Prostate gland (tissue), 2 donors: ENCODE data around the gene SCAMP1. TPM values are rescaled to one million over a fixed set of nuclear protein-coding genes. Genes with fewer than 3 reads are reported as not detected.

Experiments used
- DNase-seq: peaks from one replicate; pipeline ENCODE4 v3.0.0-alpha.2; 2019; ENCODE audit warnings: low spot score
- H3K27ac ChIP-seq, 2 donors: fragments of 200-600 bp; sonication (generic); 2 replicates each; pipeline ENCODE4 v1.5.1; 2017 to 2019
- H3K27me3 ChIP-seq: fragments of 200-600 bp; sonication (generic); replicated peaks from 2 replicates; pipeline ENCODE4 v1.5.1; 2019; ENCODE audit not compliant: insufficient read depth
- H3K36me3 ChIP-seq, 2 donors: fragments of 200-600 bp; sonication (generic); 1 replicate in 1 of 2; 2 replicates in 1 of 2; pipeline versions ENCODE4 v1.5.1 to v1.8.1; 2017 to 2019
- H3K4me1 ChIP-seq: fragments of 200-600 bp; sonication (generic); replicated peaks from 2 replicates; pipeline ENCODE4 v1.5.1; 2019
- H3K4me3 ChIP-seq, 2 donors: fragments of 200-600 bp; sonication (generic); 2 replicates each; pipeline ENCODE4 v1.5.1; 2017 to 2019
- H3K9me3 ChIP-seq: fragments of 200-600 bp; sonication (generic); 2 replicates; pipeline ENCODE4 v1.5.1; 2017
- CTCF ChIP-seq, 4 experiments: fragments of 200-600 bp in 2 of 4; fragments of 450-650 bp in 2 of 4; sonication (generic) in 2 of 4; IDR thresholded peaks; 1 replicate in 3 of 4; 2 replicates in 1 of 4; pipeline ENCODE4 v1.5.1; 2016 to 2019; ENCODE audit warnings: antibody characterized with exemption in 4 of 4, mild to moderate bottlenecking in 2 of 4, moderate library complexity in 2 of 4
- POLR2A ChIP-seq: fragments of 450-650 bp; IDR thresholded peaks from one replicate; pipeline ENCODE4 v1.6.1; 2016; ENCODE audit warnings: antibody characterized with exemption, mild to moderate bottlenecking
- POLR2AphosphoS5 ChIP-seq: sonication (generic); formaldehyde crosslinking; IDR thresholded peaks from one replicate; pipeline ENCODE4 v1.6.1; 2017; ENCODE audit warnings: antibody characterized with exemption
- WGBS: methylation state at CpG from one replicate; pipeline ENCODE4 v1.1.5; 2018; 5-methylcytosine and 5-hydroxymethylcytosine counted together
- intact Hi-C: fragments of 100-400 bp; cut with DNase I; formaldehyde crosslinking; loops from one replicate; pipeline ENCODE4 v1.14.2; 2022
- total RNA-seq, 2 donors: library from RNA; depleted of rRNA; stranded (reverse); fragments of >200 nt; gene quantifications; one replicate each; pipeline ENCODE4 v1.1.0, GENCODE V29; 2016

The SCAMP1 gene
- total RNA-seq, 2 donors from 2014 or later, result 39.0 to 41.0 TPM

GRCh38 chr5:78473751-78474150 is 113.3 kb downstream of the SCAMP1 start:
- WGBS, result 95% methylated on average over 1 of the region's 1 CpG

GRCh38 chr5:78475370-78475769 is 115.0 kb downstream of the SCAMP1 start:
- H3K4me3 ChIP-seq, result no peak overlapping the region
- H3K27me3 ChIP-seq, result no peaks in the 10 kb centered on the region
- intact Hi-C loops, result no loop called here
- H3K9me3 ChIP-seq, result no peaks in the 10 kb centered on the region
- no peak for DNase-seq
- H3K36me3 ChIP-seq, result no peaks in the 10 kb centered on the region
- no peak for TF ChIP-seq CTCF (IDR thresholded peaks at IDR 0.05)
- no peak for TF ChIP-seq POLR2AphosphoS5
- TF ChIP-seq POLR2A, result no peak
- H3K27ac ChIP-seq, result no peak overlapping the region
- WGBS, result 97% methylated on average over 3 of the region's 3 CpGs
- no peaks in the 10 kb centered on the region for H3K4me1 ChIP-seq

More at GRCh38 chr5:78473751-78474150, 113.3 kb downstream of the SCAMP1 start:
- Histone ChIP-seq H3K9me3 (no peaks in the 10 kb centered on the region), H3K27me3 (no peaks in the 10 kb centered on the region), H3K4me1 (no peaks in the 10 kb centered on the region), H3K4me3 (no peak overlapping the region), H3K27ac (no peak overlapping the region), H3K36me3 (no peaks in the 10 kb centered on the region)
- intact Hi-C loops, result no loop called here
- TF ChIP-seq CTCF (IDR thresholded peaks at IDR 0.05), result no peak
- TF ChIP-seq POLR2A, result no peak
- no peak for TF ChIP-seq POLR2AphosphoS5
- DNase-seq, result no peak

DNA sequence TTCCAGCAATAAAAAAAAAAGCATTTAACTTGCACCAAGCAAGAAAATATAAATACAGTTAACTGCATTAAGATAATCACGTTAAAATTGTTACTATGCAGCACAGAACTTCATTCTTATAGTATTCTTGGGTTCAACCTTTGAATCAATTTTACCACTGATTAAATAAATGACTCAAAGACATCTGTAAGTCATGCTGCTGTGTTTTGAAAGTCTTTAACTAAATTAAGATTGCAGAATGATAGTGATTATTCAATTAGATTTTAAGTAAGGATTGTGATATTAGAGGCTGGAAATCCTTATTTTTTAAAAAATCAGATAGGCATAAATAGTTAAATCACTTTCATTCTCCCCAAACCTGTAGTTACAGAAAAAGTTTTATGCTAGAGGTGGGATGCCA is 116.4 kb downstream of the SCAMP1 start:
- Histone ChIP-seq H3K27me3 (no peaks in the 10 kb centered on the region), H3K27ac (no peak overlapping the region), H3K9me3 (no peaks in the 10 kb centered on the region), H3K4me1 (no peaks in the 10 kb centered on the region), H3K4me3 (no peak overlapping the region), H3K36me3 (no peaks in the 10 kb centered on the region)
- no peak for DNase-seq
- TF ChIP-seq CTCF (IDR thresholded peaks at IDR 0.05) (no peak), POLR2A (no peak), POLR2AphosphoS5 (no peak)
- intact Hi-C loops, result no loop called here
- WGBS, result 72% methylated on average over 1 of the region's 1 CpG

DNA sequence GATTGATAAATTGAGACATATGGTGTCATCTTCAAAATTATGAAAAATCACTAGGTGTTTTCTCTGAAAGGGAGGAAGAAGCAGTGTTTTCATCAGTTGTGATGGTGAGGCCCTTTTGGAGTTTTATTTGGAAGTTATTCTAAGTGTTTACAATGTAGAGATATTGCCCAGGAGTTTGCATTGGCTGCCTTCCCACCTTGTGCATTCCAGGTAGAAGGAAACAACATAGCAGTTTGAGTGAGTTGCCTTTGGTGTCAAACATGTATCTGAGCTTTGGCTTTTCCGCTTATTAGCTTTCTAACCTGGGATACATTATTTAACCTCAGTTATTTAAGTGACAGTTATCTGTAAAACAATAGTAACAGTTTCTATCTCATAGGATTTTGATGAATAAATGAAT is 122.5 kb downstream of the SCAMP1 start:
- Histone ChIP-seq H3K4me1 (no peaks in the 10 kb centered on the region), H3K36me3 (no peaks in the 10 kb centered on the region), H3K27me3 (no peaks in the 10 kb centered on the region), H3K4me3 (no peak overlapping the region), H3K27ac (no peak overlapping the region), H3K9me3 (no peaks in the 10 kb centered on the region)
- intact Hi-C loops, result no loop called here
- TF ChIP-seq CTCF (IDR thresholded peaks at IDR 0.05), result no peak
- TF ChIP-seq POLR2A, result no peak
- TF ChIP-seq POLR2AphosphoS5, result no peak
- 92% methylated on average over 1 of the region's 1 CpG for WGBS
- peak; percentile 14 for DNase-seq

DNA sequence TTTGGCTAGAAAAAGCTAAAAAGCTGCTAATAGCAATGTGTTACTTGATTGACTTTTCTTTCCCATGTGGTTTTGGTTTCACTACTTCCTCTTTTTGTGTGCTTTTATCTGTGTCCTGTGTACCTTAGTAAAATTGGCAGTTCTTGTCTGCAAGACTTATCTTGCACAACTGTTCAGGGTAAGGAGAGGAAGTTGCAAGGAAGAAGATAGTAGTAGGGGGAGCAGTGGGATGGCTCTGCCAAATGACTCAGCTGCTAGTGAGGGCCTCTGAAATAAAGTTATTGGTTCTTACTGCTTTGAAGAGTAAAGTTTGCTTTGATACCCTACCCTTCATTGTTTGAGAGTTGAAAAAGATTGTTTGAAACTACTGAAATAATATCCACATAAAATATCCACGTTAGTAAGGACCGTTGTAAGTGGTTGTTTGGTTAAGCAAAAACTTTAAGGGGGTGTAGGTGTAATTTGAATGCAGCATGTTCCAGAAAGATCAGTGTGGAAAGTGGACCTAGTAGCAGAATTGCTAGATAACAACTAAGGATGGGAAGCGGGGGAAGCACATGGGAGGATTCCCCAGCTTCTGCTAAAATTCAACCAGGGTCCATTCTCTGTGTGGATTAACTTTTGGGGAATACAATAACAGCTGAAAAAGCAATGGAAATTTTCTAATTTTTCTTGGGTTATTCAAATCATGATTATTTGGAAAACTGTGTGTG is 123.5 kb downstream of the SCAMP1 start:
- Histone ChIP-seq H3K4me1 (no peaks in the 10 kb centered on the region), H3K27ac (no peak overlapping the region), H3K27me3 (no peaks in the 10 kb centered on the region), H3K36me3 (no peaks in the 10 kb centered on the region), H3K9me3 (no peaks in the 10 kb centered on the region), H3K4me3 (no peak overlapping the region)
- TF ChIP-seq CTCF (IDR thresholded peaks at IDR 0.05) (no peak), POLR2AphosphoS5 (no peak), POLR2A (no peak)
- intact Hi-C loops, result no loop called here
- no peak for DNase-seq
- WGBS, result 46% methylated on average over 3 of the region's 3 CpGs
